NCI-H146 treated with DMSO at 0.1 percent for 48 hours (cell line): ENCODE data around the gene DUSP8.

ENCODE experiments used
- DNase-seq: peaks from one replicate; lab custom pipeline; 2025; ENCODE audit not compliant: unreplicated experiment; lab: John Stamatoyannopoulos, UW

Gene DUSP8

GRCh38 chr11:1556278-1556902 is 15.7 kb downstream of the DUSP8 start:
- no peak for DNase-seq

DNA sequence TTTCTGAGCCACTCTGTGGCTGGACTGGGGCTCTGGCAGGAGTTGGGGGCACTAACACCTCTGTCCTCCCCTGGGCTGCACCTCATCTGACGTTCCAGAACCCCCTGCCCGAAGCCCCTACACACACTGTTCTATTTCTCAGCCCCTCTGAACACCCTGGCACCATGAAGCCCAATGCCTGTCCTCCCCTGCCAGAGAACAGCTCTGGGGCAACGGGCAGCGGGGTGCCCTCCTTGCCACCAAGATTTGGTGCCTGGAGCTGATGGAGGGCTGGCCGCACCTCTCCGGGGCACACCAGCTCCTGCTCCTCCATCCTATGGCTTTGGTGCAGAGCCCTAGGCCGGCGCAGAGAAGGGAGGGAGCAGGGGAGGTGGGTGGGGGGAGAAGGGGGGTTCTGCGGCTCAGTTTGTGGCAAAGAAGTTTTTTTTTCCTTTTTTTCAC is 16.3 kb downstream of the DUSP8 start:
- no peak for DNase-seq

GRCh38 chr11:1554981-1555712 is 16.9 kb downstream of the DUSP8 start:
- DNase-seq, result no peak

DNA sequence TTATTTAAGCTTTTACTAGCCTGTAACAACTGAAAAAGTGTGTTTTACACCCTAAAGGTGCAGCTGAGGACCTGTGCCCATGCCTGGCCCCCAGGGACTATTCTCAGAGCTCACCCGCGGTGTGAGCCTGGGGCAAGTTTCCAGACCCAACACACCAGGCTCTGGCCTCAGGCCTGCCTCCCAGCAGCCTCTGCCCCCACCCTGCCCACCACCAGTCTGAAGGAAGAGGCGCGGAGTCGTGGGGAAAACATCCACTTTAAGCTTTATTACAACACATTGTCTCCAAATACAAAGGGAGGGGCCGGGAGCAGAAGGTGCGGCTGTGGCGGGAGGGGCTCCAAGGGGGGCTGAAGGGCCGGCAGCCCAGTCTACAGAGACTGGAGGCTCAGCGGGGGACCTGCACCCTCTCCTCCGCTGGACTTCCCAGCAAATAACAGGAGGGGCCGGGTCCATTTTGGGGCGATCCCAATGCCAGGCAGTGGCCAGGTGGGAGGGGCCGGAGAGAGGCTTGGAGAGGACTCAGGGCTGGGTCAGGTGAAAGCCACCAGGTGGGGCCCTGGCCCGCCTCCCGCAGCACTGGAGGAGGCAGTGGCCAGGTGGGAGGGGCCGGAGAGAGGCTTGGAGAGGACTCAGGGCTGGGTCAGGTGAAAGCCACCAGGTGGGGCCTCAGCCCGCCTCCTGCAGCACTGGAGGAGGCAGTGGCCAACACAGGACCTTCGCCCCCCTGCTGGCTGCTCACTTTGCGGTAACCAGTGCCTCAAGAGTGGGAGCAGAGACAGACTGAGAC is 18.1 kb downstream of the DUSP8 start:
- peak; percentile 11 for DNase-seq

GRCh38 chr11:1549338-1550330 is 22.4 kb downstream of the DUSP8 start:
- no peak for DNase-seq

GRCh38 chr11:1548221-1549070 is 23.6 kb downstream of the DUSP8 start:
- peak; percentile 53 for DNase-seq

DNA sequence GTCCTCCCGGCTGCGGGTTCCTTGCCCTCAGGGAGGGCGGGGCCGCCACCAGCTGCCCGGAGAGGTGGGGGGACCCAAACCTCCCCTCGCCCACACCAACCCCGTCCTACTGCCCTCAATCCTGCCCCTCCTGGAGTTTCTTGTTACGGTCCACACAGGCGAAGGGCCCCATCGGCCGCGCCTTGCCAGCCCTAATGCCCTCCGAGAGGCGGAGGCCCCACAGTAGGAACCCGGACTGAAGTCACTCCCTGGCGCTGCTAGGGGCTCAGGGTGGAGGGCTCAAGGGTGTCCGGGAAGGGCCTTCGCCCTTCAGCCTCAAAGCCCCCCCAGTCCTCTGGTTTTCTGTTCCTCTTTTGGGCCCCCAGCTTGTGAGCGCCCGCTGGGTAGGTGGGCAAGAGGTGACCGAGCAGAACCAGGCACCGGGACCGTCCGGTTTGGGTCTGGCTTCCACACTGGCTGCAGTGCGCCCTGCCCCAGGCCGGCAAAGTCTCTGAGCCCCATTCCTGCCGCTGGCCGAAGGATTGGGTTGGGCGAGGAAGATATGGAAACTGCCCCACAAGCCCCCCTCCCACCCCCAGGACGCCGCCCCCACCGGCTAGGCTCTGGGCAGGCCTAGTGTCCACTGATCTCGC is 24.5 kb downstream of the DUSP8 start:
- DNase-seq, result no peak

DNA sequence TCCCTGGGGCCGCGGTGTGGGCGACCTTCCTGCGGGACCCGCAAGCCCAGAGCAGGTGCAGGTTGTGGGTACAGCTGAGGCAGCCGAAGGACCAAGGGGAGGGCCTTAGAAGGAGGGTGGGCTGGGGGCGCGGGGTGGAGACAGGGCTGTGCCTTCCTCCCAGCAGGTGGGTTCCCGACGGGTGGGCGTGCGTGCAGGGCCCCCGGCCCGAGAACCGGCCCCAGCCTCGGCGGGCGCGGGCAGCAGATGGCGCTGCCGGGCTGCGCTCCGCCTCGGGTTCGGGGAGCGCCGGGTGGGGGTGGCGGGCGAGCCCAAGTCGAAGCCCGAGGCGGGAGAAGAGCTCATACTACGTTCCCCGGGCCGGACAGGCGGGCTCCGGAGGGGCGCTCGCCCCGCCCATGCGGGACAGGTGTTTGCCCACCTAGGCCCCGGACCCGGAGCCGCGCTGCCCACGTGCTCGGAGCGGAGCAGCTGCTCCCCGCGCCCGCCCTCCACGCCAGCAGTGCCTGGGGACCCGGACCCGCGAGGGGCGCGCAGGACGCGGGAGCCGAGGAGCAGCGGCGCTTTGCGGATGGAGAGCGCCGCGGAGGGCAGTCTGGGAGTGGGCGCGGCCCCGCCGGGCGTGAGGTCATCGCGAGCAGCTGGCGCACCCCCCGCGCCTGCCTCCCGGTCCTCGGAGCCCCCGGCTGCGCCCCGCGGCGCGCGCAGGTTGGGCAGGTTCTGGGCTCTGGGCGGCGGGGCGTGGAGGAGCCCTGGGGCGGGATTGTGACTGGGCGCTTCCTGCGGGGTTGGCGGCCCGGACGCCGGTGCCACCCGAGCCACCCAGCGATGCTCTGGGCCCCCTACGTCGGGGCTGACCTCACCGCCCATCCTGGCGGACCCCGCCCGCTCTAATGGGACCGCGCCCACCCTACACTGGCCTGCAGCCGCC is 25.3 kb downstream of the DUSP8 start:
- peak; percentile 60 for DNase-seq

GRCh38 chr11:1546077-1546535 is 26.0 kb downstream of the DUSP8 start:
- peak; percentile 64 for DNase-seq

GRCh38 chr11:1545432-1545831 is 26.6 kb downstream of the DUSP8 start:
- DNase-seq, result no peak

DNA sequence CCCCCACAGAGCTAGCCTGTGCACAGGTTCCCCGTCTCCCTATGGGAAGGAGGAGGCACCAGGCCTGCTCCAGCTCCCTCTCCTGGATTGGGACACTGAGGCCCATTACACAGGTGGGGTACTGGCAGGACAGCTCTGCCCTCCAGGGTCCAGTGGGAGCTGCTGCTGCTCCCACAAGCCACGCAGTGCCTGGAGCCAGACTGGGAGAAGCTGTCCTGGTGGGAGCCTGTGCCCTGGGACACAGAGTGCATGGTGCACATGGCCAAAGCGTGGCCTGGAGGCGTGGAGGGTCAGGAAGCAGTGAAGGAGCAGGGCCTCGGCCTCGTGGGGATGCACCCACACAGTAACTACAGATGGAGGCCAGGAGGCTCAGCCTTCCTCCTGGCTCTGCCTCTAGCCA is 27.5 kb downstream of the DUSP8 start:
- DNase-seq, result no peak

- no peak for DNase-seq
Measured at GRCh38 chr11:1543606-1544263, 28.3 kb downstream of the DUSP8 start.

- peak; percentile 81 for DNase-seq
Measured at GRCh38 chr11:1542267-1542666, 29.8 kb downstream of the DUSP8 start.

GRCh38 chr11:1541474-1542204 is 30.4 kb downstream of the DUSP8 start:
- no peak for DNase-seq

DNA sequence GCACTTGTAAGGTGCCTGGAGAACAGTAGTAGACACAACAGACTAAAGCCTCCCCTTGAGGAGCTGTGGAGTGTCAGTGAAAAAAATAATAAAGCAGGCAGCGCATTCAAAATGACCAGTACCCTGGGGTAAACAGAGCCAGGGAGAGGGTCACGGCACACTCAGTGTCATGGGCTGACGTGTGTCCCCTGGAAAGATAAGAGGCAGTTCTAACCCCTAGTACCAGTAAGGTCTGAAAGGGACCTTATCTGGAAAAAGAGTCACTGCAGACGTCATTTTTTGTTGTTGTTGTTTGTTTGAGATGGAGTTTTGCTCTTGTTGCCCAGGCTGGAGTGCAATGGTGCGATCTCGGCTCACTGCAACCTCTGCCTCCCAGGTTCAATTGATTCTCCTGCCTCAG is 32.0 kb downstream of the DUSP8 start:
- no peak for DNase-seq

DNA sequence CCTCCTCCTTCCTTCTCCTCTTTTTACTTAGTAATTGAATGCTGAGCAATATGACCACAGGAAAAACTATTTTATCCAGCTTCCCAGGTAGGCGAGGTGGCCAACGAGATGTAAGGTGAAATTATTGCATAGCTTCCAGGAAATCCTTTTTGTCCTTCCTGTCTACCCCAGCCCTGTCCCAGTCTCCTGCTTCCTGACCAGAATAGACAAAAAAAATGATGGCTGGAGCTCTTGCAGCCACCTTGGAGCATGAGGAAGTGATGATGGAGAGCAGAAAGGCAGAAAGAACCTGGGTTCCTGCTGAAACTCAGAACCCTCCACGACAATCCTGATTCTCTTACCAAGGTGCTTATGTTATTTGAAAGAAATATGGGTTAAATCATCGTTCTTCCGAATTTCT is 33.9 kb downstream of the DUSP8 start:
- DNase-seq, result no peak
